Upper lobe of left lung (tissue), 4 donors: Measurements from ENCODE around the gene TBC1D9.

Experiments used
- EP300 ChIP-seq, 4 donors: sonication (generic); formaldehyde crosslinking; IDR thresholded peaks; one replicate each; pipeline ENCODE4 v1.5.1; 2017; ENCODE audit warnings: antibody characterized with exemption in 4 of 4, control low read depth in 2 of 4
- POLR2A ChIP-seq, 4 donors: fragments of 450-650 bp; IDR thresholded peaks; one replicate each; pipeline ENCODE4 v1.5.1; 2016 to 2017; ENCODE audit warnings: antibody characterized with exemption in 4 of 4, mild to moderate bottlenecking in 2 of 4
- POLR2AphosphoS5 ChIP-seq, 2 donors: sonication (generic); formaldehyde crosslinking; IDR thresholded peaks; one replicate each; pipeline ENCODE4 v1.5.1; 2017; ENCODE audit warnings: antibody characterized with exemption in 2 of 2
- TF ChIP-seq, protein P1 (sequence below), 6 experiments: fragments of 450-650 bp in 4 of 6; fragments of 200-600 bp in 2 of 6; sonication (generic) in 2 of 6; IDR thresholded peaks; one replicate each; pipeline ENCODE4 v1.5.1; 2016 to 2019; ENCODE audit warnings: antibody characterized with exemption in 6 of 6

DNA sequence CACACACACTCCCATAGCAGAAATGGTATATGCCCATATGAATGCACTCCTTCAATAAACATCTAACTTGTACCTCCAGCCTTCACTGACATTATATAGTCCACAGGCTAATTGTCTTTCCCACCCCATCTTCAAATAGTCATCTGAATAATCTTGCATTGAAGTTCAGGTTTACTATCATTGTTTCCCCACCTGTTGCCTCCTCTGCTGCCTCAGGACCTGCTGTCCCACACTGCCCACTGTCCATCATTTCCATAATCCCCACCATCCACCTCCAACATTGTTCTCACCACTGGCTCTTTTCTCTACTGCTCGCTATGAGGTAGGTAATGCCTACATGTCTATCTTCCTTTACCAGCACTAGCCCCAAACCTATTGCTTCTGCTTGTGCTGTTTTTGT, 66.1 kb downstream of the TBC1D9 start:
- TF ChIP-seq, protein P1, sequence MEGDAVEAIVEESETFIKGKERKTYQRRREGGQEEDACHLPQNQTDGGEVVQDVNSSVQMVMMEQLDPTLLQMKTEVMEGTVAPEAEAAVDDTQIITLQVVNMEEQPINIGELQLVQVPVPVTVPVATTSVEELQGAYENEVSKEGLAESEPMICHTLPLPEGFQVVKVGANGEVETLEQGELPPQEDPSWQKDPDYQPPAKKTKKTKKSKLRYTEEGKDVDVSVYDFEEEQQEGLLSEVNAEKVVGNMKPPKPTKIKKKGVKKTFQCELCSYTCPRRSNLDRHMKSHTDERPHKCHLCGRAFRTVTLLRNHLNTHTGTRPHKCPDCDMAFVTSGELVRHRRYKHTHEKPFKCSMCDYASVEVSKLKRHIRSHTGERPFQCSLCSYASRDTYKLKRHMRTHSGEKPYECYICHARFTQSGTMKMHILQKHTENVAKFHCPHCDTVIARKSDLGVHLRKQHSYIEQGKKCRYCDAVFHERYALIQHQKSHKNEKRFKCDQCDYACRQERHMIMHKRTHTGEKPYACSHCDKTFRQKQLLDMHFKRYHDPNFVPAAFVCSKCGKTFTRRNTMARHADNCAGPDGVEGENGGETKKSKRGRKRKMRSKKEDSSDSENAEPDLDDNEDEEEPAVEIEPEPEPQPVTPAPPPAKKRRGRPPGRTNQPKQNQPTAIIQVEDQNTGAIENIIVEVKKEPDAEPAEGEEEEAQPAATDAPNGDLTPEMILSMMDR (IDR thresholded peaks at IDR 0.05) = no peak
- no peak for TF ChIP-seq POLR2A (IDR thresholded peaks at IDR 0.05)
- TF ChIP-seq POLR2AphosphoS5 (IDR thresholded peaks at IDR 0.05) = no peak
- TF ChIP-seq EP300 (IDR thresholded peaks at IDR 0.05) = no peak
